ENCODE measurements around the gene NDFIP1. TPM values are rescaled to one million over a fixed set of nuclear protein-coding genes. Genes with fewer than 3 reads are reported as not detected.

NDFIP1 gene
- total and polyA plus RNA-seq, 2 of the 4 experiments (the other 2 are of a cell fraction): 7.7 to 15.4 TPM

DNA sequence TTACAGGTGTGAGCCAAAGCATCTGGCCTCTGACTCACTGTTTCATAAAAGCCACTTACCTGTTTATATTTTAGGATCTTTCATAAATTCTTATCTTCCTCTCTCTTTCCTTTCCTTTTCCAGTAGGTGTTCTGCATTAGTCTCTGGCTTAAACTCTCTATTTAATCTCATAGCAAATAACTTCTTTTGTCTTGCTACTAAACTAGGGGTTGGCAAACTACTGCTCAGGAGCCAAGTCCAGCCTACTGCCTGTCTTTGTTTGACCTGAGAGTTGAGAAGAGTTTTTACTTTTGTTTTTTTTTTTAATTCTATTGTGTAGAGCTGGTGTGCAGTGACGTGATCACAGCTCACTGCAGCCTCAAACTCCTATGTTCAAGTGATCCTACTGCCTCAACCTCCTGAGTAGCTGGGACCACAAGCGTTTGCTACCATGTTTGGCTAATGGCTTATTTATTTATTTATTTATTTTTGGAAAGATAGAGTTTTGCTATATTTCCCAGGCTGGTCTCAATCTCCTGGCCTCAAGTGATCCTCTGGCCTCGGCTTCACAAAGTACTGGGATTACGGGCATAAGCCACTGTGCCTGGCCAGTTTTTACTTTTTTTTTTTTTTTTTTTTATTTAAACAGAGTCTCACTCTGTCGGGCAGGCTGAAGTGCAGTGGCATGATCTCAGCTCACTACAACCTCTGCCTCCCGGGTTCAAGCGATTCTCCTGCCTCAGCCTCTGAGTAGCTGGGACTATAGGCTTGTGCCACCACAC is 5.4 kb upstream of the NDFIP1 start:
- Histone ChIP-seq H2BK5ac (ENCODE audit: low read depth, low read length, poor library complexity, severe bottlenecking) (no peak overlapping the region), H2BK20ac (ENCODE audit: low read depth, low read length) (no peak overlapping the region), H2AK9ac (replicated peaks; ENCODE audit: low read depth, low read length, poor library complexity) (no peak overlapping the region), H2AFZ (replicated peaks; ENCODE audit: low read length, poor library complexity) (no peak overlapping the region), H3K9me3 (ENCODE audit: control insufficient read depth, insufficient read depth, low read length) (no peaks in the 10 kb centered on the region), H3K27me3 (ENCODE audit: control insufficient read depth, insufficient read depth, low read length) (peaks cover 5% of the 10 kb centered on the region; the same call in 1 of the 2 replicates), H4K91ac (ENCODE audit: insufficient read depth, low read depth, low read length) (no peak overlapping the region), H2BK15ac (ENCODE audit: low read depth, low read length) (no peak overlapping the region), H3K36me3 (ENCODE audit: control insufficient read depth, insufficient read depth, low read length) (no peaks in the 10 kb centered on the region), H3K4me1 (ENCODE audit: control insufficient read depth, insufficient read depth, low read length) (peaks cover under 1% of the 10 kb centered on the region), H4K5ac (ENCODE audit: low read depth, low read length) (no peak overlapping the region), H3K27ac (ENCODE audit: insufficient read depth, low read length) (no peak overlapping the region), H3K14ac (replicated peaks; ENCODE audit: low read depth, low read length) (no peak overlapping the region), H2AK5ac (ENCODE audit: low read depth, low read length) (no peak overlapping the region), H3K18ac (ENCODE audit: low read depth, low read length) (no peak overlapping the region), H3K79me1 (ENCODE audit: low read depth in 1 of 2, low read length in 2 of 2) (peaks cover 0 to 1% of the 10 kb centered on the region in 2 experiments; a peak in 1 of 4 replicates), H3K56ac (ENCODE audit: extremely low read depth, insufficient read depth, low read length) (no peak overlapping the region), H3K4me2 (ENCODE audit: low read depth, low read length) (no peak overlapping the region), H4K8ac (ENCODE audit: low read depth in 2 of 2, low read length in 2 of 2) (no peak overlapping the region), H3K9ac (ENCODE audit: low read depth, low read length) (no peak overlapping the region), H3K9me1 (ENCODE audit: insufficient read depth, low read length) (peaks cover under 1% of the 10 kb centered on the region), H3K4ac (ENCODE audit: low read depth, low read length) (no peak overlapping the region), H3K4me3 (ENCODE audit: insufficient read depth, low read depth, low read length) (no peak overlapping the region), H2BK120ac (ENCODE audit: low read depth, low read length) (no peak overlapping the region), H3K23ac (ENCODE audit: low read depth, low read length) (no peak overlapping the region), H4K20me1 (ENCODE audit: insufficient read depth, low read length) (no peaks in the 10 kb centered on the region)
- BruUV-seq (replicated peaks): no TSS peak
- POLR2A ChIA-PET (ENCODE audit: unreplicated experiment): no interaction called here
- CTCF ChIA-PET: no interaction called here
- in situ Hi-C loops (cut with MboI; ENCODE audit: low sequenced_read_pairs): loop anchor here (25.0 kb wide), 1 partner anchor 416 kb away; the partner anchor contains the start of gene ARAP3
- DNase-seq: no peak
- ATAC-seq (ENCODE audit: low read depth): no peak
- TF ChIP-seq RFX5 (IDR thresholded peaks at IDR 0.05; ENCODE audit: low read depth, low read length) (no peak), NFE2L2 (IDR thresholded peaks at IDR 0.05; ENCODE audit: low read depth, low read length) (no peak), SMC3 (IDR thresholded peaks at IDR 0.05; ENCODE audit: low read depth, low read length) (no peak), MXI1 (IDR thresholded peaks at IDR 0.05; ENCODE audit: borderline replicate concordance, low read depth, low read length) (no peak), RCOR1 (IDR thresholded peaks at IDR 0.05; ENCODE audit: insufficient replicate concordance, low read length) (no peak), CHD1 (IDR thresholded peaks at IDR 0.05; ENCODE audit: low read depth, low read length) (no peak), MAZ (IDR thresholded peaks at IDR 0.05; ENCODE audit: borderline replicate concordance, low read depth, low read length) (no peak), CEBPB (IDR thresholded peaks at IDR 0.05; ENCODE audit: low read depth, low read length) (no peak), FOS (IDR thresholded peaks at IDR 0.05; ENCODE audit: low read depth, low read length) (no peak), RAD21 (IDR thresholded peaks at IDR 0.05; ENCODE audit: low read length) (no peak), POLR2A (IDR thresholded peaks at IDR 0.05; ENCODE audit: low read depth, low read length) (no peak), BHLHE40 (IDR thresholded peaks at IDR 0.05; ENCODE audit: low read depth, low read length) (no peak), MAFK (IDR thresholded peaks at IDR 0.05; ENCODE audit: low read depth, low read length) (no peak)
- TF ChIP-seq, protein P1, sequence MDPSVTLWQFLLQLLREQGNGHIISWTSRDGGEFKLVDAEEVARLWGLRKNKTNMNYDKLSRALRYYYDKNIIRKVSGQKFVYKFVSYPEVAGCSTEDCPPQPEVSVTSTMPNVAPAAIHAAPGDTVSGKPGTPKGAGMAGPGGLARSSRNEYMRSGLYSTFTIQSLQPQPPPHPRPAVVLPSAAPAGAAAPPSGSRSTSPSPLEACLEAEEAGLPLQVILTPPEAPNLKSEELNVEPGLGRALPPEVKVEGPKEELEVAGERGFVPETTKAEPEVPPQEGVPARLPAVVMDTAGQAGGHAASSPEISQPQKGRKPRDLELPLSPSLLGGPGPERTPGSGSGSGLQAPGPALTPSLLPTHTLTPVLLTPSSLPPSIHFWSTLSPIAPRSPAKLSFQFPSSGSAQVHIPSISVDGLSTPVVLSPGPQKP (IDR thresholded peaks at IDR 0.05; ENCODE audit: borderline replicate concordance, low read depth, low read length): no peak
- TF ChIP-seq, protein P2, sequence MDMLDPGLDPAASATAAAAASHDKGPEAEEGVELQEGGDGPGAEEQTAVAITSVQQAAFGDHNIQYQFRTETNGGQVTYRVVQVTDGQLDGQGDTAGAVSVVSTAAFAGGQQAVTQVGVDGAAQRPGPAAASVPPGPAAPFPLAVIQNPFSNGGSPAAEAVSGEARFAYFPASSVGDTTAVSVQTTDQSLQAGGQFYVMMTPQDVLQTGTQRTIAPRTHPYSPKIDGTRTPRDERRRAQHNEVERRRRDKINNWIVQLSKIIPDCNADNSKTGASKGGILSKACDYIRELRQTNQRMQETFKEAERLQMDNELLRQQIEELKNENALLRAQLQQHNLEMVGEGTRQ (IDR thresholded peaks at IDR 0.05; ENCODE audit: low read depth, low read length): no peak
- TF ChIP-seq, protein P3, sequence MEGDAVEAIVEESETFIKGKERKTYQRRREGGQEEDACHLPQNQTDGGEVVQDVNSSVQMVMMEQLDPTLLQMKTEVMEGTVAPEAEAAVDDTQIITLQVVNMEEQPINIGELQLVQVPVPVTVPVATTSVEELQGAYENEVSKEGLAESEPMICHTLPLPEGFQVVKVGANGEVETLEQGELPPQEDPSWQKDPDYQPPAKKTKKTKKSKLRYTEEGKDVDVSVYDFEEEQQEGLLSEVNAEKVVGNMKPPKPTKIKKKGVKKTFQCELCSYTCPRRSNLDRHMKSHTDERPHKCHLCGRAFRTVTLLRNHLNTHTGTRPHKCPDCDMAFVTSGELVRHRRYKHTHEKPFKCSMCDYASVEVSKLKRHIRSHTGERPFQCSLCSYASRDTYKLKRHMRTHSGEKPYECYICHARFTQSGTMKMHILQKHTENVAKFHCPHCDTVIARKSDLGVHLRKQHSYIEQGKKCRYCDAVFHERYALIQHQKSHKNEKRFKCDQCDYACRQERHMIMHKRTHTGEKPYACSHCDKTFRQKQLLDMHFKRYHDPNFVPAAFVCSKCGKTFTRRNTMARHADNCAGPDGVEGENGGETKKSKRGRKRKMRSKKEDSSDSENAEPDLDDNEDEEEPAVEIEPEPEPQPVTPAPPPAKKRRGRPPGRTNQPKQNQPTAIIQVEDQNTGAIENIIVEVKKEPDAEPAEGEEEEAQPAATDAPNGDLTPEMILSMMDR (conservative IDR thresholded peaks at IDR 0.05; ENCODE audit: low read depth, low read length): no peak
- dilution Hi-C loops (cut with HindIII; ENCODE audit: low sequenced_read_pairs, unreplicated experiment): no loop called here
- WGBS, 2 experiments (ENCODE audit: extremely low coverage in 2 of 2, insufficient read length in 1 of 2): no CpG with 5 or more reads among the region's 7 CpGs
- intact Hi-C loops (cut with micrococcal nuclease): no loop called here
